Measurements from ENCODE around the gene MOB1A.
"Not testable (repeated sequence)": the region's sequence is repeated elsewhere in the genome, so short reads cannot be mapped to it uniquely, and the experiment has no call there.

Gene MOB1A

GRCh38 chr2:74178211-74179062 lies at the start of gene MOB1A:
TSS of gene MOB1A (minus strand) at chr2:74178879. CDS start at chr2:74178674, 205 bp downstream.
- DNase-seq = peak; percentile 99

DNA sequence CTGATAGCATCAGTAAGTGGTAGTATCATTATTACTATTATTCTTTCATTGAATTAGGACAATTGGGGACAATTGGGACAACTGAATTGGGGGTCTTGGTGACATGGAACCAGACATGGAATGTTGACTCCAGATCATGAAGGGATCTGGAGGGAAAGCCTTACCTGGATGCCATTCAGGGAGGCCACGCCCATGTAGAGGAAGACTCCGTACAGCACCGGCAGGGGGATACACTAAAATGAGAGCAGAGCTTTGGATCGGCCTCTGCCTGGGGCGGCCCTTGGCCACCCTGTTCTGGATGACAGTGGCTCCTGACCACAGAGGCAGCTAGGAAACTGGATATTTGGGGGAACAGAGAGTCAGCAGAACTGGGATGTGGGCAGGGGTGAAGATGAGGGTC lies 49.0 kb upstream of the MOB1A start:
- no peak for DNase-seq

GRCh38 chr2:74226648-74227213 lies 48.1 kb upstream of the MOB1A start:
- no peak for DNase-seq

DNA sequence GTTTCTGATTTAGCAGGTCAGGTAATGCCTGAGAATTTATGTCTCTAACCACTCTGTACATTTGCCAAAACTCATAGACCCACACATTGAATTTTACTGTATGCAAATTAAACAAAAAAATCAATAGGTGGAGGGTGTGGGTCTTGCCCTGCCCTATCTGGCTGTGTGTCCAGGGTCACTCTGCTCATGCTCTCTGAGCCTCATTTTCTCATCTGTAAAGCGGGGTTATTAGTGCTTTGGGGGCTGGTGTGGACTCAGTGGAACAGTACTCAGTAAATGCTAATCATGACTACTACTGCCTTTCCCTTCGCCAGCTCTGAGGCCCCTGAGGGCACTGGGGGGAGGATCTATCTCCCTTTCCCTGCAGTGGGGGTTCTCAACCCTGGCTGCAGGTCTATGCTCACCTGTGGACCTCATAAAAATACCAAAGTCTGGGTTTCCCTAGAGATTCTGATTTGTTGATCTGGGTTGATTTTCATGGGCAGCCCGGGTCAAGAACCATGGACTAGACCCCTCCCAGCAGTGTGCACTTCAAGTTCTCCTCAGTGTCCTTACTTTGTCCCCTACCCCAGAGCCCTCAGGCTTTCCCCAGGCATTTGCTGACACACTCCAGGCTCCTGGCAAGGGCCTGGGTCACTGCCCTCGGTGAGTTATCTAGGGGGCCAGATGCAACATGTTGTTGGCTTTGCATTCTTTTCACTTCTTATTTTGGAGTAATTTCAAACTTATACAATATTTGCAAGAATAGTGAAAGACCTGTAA lies 47.2 kb upstream of the MOB1A start:
- DNase-seq = no peak

DNA sequence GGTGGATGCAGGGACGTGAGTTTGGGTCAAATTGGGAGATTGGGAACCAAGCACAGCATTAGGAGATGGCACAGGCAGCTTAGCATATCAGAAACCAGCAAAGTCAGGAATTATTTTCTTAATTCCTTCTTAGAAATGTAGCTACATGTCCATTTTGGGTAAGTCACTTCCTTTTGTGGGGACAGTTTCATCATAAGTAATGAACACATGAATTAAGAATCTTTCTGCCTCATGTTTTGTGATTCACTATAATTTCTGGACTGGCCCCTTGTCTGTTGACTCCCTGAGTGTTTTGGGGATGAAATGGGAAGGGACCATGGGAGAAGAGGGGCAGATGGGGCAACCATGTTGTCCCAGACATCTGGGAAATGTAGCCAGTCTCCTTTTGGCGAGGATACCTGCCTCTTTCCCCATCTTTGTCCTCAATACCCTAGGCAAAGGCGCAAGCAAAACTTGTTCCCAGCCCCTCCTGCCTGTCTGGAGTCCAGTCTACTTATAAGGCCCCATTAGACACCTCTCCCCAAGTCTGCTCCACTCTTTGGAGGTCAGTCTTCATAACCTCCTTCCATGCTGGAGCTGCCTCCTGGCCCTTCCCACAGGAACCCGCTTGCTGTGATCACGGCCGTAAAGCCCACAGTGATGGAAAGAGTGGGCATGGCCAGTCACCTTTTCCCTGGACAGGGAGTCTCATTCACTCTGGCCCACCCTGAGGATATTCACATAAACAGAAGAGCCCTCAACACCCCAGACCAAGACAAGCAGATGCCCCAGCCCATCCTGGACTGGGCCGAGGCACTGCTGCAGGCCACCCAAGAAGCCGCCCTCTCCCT lies 45.5 kb upstream of the MOB1A start:
- DNase-seq = no peak

DNA sequence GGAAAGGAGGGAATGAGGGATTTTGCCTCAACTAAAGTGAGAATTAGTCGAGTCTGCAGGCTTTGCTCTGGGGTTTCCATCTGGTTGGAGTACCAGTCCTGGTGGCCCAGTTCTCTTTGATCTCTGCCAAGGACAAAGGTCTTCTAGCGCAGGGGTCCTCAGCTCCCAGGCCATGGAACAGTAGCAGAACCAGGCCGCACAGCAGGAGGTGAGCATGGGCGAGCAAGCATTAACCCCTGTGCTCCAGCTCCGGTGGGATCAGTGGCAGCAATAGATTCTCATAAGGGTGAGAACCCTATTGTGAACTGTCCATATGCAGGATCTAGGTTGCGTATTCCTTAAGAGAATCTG lies 43.6 kb upstream of the MOB1A start:
- no peak for DNase-seq

- DNase-seq = no peak
Measured at GRCh38 chr2:74221604-74222299, 43.1 kb upstream of the MOB1A start.

DNA sequence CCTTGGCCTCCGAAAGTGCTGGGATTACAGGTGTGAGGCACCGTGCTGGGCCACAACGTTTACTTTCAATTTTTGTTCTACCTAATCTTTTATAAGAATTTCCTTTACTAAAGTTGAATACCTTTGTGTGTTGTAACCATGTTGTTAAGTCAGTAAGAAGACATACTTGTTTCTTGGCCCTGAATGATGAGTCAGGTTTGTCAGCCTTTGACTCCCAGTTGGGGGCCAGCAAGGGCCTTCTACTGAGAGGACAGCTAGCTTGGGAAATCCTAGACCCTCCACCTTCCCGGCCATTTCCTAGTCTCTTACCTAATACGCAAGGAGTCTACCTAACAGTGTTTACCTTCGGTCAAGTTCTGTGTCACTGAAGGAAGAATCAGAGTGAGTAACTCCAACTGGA lies 42.4 kb upstream of the MOB1A start:
- DNase-seq = no peak

- DNase-seq = no peak
Measured at GRCh38 chr2:74219846-74220486, 41.3 kb upstream of the MOB1A start.

- DNase-seq = no peak
Measured at GRCh38 chr2:74216642-74217041, 38.0 kb upstream of the MOB1A start.

DNA sequence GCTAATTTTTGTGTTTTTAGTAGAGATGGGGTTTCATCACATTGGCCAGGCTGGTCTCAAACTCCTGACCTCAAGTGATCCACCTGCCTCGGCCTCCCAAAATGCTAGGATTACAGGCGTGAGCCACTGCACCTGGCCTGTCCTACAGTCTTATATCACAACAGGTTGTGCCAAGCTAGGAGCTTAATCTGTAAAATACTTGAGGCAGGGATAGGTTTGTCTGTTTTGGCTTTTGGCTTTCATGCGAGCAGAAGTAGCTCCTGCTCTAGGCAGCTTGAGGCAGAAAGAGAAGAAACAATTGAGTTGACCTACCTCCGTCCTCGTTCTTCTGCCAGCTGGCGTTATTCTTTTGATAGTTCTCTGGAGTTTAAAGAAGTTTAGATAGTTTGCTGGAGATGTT lies 37.1 kb upstream of the MOB1A start:
- not testable (repeated sequence) for DNase-seq

DNA sequence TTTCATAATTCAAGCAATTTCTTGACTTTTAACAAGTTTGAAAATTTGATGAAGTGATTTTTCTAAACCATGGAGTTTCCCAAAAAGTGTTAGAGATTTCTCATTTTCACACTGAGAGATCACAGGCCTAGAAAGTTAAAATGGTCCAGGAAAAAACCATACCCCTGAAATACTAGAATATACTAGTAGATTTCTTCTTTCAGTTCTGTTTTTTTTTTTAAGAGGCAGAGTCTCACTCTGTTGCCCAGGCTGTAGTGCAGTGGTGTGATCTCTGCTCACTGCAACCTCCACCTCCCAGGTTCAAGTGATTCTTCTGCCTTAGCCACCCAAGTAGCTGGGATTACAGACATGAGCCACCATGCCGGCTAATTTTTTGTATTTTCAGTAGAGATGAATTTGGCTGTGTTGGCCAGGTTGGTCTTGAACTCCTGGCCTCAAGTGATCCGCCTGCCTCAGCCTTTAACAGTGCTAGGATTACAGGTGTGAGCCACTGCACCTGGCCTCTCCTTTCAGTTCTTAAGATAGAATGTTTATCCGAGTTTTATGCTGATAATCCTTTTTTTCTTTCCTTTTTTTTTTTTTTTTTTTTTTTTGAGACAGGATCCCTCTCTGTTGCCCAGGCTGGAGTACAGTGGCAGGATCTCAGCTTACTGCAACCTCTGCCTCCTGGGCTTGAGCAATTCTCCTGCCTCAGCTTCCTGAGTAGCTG lies 34.2 kb upstream of the MOB1A start:
- DNase-seq = no peak

GRCh38 chr2:74206180-74206688 lies 27.6 kb upstream of the MOB1A start:
- peak; percentile 84 for DNase-seq

GRCh38 chr2:74205596-74205995 lies 26.9 kb upstream of the MOB1A start:
- peak; percentile 57 for DNase-seq

- no peak for DNase-seq
Measured at GRCh38 chr2:74205113-74205512, 26.4 kb upstream of the MOB1A start.

DNA sequence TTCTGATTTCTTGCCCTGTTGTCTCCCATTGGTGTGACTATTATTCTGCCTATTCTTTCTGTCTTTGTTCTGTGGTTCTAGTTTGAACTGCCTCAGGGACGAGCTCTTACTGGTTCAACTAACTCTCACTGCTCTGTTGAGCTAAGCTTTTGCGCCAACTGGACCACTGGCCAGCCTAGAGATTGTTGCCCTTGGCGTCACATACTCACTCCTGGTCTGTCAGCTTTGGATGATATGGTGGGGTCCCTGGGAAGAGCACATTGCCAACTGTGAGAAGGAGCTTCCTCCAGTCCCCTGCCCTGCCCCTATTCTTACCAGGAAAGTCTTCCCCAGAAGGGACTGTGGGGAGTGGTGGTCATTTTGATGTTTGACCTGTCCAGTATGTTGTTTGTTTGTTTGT lies 25.8 kb upstream of the MOB1A start:
- DNase-seq = no peak

- no peak for DNase-seq
Measured at GRCh38 chr2:74201596-74201995, 22.9 kb upstream of the MOB1A start.

- DNase-seq = no peak
Measured at GRCh38 chr2:74201196-74201595, 22.5 kb upstream of the MOB1A start.

- DNase-seq = peak; percentile 40
Measured at GRCh38 chr2:74199871-74200305, 21.2 kb upstream of the MOB1A start.

DNA sequence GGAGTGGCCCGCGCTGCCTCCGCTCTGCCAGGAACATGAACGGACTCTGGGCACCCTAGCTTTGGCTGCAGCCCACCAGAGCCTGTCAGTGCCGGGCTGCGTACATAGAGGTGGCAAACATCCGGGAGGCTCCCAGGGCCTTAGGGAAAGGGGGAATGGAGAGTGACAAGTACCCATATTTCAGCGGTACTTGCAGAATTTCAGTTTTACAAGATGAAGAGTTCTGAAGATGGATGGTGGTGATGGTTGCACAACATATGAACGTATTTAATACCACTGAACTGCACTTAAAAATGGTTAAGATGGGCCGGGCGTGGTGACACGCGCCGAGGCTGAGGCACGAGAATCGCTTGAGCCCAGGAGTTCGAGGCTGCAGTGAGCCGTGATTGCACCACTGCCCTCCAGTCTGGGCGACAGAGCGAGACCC lies 20.6 kb upstream of the MOB1A start:
- peak; percentile 35 for DNase-seq

Measured in activated CD4-positive, alpha-beta T cell treated with anti-CD3 and anti-CD28 coated beads, Interleukin-2, Interleukin-6, amounts not matched to agents 100 ng/mL and 50 ng/mL, durations not matched to agents 16 hours and 8 hours (primary cell).